DMS114 treated with DMSO at 0.1 percent for 48 hours (cell line): ENCODE data around the gene COG7.
"Not testable (repeated sequence)": the region's sequence is repeated elsewhere in the genome, so short reads cannot be mapped to it uniquely, and the experiment has no call there.

Source experiments
- DNase-seq: peaks from one replicate; lab custom pipeline; 2025; ENCODE audit not compliant: unreplicated experiment; lab: John Stamatoyannopoulos, UW

COG7 gene

DNA sequence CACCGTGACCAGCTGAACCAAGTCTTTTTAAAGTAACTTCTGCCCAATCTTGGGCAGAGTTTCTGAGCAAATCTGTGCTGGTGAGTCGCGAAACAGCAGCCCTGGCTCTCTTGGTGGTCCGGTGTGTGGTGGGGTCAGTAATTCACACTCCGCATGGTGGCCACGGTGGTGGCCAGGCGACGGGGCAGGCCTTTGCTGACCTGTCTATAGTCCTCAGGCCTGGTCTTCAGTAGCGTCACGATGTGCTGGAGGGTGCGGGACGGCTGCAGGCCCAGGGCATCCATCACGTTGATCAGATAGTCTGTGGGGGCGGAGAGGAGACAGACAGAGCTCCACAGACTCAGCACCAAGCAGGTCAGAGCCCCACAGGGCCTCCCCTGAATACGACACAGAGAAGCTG lies 64.2 kb downstream of the COG7 start:
- no peak for DNase-seq

DNA sequence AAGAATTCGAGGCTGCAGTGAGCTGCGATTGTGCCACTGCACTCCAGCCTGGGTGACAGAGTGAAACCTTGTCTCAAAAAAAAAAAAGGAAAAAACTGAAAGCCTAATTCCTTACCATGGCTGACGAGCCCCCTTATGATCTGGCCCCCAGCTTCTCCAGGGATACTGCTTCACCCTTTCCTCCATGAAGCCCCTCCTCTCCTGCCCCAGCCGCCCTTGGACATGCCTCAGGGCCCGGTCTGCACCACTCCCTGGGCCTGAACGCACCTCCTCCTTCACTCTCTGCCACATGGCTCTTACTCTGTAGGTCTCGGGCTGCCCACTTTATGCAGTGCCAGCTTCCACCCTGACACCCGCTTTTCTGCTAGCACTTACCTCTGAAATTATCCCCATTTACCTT lies 65.3 kb downstream of the COG7 start:
- no peak for DNase-seq

DNA sequence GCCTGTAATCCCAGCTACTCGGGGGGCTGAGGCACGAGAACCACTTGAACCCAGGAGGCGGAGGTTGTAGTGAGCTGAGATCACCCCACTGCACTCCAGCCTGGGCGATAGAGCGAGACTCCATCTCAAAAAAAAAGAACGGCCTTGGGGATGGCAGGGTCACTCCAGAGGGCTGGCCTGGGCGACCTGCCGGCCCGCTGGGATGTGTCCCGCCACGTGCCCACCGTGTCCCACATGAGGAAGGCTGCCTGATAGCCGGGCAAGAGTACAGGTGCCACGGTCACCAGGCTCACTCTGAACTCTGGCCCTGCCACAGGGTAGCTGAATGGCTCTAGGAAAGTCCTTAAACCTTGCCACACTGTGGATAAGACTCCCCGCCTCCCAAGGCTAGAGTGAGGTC lies 67.5 kb downstream of the COG7 start:
- DNase-seq = no peak

DNA sequence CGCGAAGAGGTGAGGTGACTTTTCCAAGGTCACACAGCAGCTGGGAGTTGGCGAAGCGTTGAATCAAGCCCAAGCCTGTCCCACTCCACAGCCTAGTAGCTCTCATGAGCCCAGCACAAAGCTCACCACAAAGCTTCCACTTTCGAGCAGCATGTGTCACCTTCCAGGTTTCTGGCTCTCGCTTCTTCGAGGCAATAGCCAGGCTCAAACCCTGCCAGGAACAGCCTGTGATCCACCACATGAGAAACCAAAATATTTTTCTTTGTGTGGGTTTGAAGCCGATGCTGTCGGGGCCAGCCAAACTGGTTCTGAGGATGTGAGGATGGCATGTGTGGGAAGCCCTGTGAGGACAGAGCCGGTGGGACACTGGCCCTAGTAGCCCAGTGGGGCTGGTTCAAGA lies 68.1 kb downstream of the COG7 start:
- no peak for DNase-seq

DNA sequence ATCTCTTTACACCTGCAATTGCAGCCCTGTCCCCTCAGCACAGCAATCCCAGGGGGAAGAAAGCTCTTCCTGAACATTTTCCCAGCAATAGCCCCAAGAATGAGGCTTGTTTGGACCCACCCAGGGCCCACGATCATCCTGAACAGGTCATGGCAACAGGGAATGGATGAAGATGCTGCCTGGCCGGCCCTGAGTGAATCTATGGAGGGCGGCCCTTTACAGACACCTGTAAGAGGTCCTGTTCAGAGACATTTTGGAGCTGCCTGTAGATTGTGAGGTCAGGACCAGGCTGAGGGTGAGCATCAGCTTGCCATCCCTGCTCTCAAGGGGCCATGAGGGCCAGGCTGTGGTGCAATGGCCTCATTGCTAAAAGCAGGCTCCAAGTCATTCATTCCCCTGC lies 69.1 kb downstream of the COG7 start:
- no peak for DNase-seq

DNA sequence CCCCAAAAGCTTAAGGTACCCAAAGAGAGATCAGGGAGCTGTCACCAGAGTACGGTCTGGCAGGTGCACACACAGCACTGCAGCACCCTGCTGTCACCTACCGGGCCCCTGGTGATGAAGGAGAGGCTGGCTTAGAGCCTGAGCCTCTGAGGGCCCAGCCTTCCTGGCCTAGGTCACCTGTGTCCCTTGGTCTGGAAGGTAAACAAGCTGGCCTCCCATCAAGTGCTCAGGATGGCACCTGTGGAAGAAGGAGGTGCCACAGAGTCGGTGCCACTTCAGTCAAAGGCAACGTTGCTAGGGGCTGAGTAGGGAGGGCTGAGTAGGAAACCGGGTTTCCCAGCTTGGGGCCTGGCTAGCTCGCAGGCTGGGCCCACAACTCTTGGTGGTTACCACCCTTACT lies 70.7 kb downstream of the COG7 start:
- DNase-seq = no peak

DNA sequence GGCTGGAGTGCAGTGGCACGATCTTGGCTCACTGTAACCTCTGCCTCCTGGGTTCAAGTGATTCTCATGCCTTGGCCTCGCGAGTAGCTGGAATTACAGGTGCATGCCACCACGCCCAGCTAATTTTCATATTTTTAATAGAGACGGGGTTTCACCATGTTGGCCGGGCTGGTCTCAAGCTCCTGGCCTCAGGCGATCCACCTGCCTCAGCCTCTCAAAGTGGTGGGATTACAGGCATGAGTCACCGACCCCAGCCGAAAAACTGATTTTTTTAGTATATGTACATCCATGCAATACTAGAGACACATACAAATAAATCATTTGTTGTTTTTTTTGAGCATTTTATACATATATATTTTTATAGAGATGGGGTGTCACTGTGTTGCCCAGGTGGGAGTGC lies 71.3 kb downstream of the COG7 start:
- not testable (repeated sequence) for DNase-seq

DNA sequence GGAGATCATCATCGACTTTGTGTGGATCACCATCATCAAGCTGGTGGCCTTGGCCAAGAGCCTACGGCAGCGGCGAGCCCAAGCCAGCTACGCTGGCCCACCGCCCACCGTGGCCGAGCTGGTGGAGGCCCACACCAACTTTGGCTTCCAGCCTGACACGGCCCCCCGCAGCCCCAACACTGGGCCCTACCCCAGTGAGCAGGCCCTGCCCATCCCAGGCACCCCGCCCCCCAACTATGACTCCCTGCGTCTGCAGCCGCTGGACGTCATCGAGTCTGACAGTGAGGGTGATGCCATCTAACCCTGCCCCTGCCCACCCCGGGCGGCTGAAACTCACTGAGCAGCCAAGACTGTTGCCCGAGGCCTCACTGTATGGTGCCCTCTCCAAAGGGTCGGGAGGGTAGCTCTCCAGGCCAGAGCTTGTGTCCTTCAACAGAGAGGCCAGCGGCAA lies 72.5 kb downstream of the COG7 start:
- DNase-seq = no peak

DNA sequence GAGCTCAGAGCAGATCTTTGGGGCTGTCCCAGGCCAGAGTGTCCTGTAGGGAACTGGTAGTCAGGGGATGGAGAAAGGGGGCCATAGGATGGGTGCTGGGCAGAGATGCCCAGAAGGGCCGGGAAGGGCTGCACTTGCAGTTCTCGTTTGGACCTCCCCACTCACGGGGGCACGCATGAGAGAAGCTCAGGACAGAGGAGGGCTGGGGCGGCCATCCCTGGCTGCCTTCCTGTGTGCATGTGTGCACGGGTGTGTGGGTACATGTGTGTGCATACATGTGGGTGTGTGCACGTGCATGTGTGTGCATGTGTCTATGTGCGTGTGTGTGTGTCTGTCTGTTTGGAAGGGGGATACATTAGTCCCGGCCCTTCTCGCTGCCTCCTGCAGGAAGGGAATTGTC lies 73.3 kb downstream of the COG7 start:
- DNase-seq = no peak

DNA sequence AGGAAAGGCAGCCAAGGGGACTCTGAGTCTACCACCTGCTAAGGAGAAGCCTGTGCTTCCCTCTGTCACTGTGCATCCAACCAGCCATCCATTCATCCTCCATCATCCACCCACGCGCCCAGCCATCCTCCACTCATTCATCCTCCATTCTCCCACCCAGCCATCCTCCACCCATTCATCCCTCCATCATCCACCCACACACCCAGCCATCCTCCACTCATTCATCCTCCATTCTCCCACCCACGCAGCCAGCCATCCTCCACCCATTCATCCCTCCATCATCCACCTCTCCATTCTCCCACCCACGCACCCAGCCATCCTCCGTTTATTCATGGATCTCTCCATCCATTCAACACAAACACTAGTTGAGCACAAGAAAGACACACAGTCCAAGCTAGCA lies 74.1 kb downstream of the COG7 start:
- DNase-seq = no peak

DNA sequence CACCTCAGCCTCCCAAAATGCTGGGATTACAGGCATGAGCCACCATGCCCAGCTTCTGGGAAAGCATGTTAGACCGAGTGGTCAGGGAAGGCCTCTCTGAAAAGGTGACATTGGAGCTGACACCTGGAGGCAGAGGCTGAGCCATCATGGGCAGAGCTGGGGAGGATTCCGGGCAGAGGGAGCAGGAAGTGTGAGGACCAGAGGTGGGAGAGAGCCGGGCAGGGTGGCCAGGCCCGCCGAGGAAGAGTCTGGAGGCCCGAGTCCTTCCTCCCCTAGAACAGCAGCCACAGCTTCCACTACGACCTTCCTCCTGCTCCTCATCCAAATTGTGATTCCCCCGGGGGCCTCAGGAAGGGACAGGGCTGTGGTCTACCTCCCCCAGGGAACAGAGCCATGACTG lies 74.7 kb downstream of the COG7 start:
- no peak for DNase-seq

DNA sequence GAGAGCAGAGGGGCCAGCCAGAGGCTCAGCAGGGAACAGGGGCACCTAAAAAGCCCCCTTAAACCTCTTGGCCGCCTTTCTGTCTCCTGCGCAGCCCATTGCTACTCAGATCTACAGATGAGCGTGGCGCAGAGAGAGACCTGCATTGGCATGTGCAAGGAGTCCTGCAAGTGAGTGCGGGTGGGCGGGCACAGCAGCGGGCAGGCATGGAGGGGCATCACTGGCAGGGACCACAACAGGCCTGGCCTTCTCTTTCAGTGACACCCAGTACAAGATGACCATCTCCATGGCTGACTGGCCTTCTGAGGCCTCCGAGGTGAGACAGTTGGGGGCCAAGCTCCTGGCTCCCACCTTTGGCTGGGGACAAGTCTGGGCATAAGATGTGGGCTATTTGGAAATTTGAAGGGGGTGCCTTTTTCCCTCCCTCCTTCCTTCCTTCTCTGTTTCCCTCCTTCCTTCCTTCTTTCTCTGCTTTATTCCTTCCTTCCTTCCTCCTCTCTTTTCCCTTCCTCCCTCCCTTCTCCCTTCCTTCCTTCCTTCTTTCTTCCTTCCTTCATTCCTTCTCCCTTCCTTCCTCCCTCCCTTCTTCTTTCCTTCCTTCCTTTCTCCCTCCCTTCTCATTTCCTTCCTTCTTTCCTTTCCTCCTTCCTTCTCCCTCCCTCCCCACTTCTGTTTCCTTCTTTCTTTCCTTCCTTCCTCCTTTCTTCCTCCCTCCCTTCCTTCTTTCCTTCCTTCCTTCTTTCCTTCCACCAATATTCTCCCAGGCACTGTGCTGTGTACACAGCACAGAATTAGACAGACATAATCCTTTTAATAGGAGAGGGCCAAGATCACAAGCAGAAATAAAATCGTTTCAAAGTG lies 75.7 kb downstream of the COG7 start:
- no peak for DNase-seq

DNA sequence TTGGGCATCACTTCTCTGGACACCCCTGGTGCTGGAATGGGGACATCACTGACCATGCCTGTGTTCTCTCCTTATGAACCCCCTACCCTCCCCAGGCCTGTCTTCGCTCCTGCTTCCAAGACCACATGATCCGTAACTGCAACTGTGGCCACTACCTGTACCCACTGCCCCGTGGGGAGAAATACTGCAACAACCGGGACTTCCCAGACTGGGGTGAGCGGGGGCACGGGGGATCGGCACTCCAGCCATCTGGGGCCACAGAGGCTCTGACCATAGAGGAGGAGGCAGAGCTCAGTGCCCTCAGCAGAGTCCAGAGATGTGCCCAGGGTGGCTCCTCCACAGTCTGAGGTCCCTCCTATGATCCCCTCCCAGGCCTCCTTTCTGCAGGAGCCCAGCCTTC lies 77.3 kb downstream of the COG7 start:
- DNase-seq = no peak

DNA sequence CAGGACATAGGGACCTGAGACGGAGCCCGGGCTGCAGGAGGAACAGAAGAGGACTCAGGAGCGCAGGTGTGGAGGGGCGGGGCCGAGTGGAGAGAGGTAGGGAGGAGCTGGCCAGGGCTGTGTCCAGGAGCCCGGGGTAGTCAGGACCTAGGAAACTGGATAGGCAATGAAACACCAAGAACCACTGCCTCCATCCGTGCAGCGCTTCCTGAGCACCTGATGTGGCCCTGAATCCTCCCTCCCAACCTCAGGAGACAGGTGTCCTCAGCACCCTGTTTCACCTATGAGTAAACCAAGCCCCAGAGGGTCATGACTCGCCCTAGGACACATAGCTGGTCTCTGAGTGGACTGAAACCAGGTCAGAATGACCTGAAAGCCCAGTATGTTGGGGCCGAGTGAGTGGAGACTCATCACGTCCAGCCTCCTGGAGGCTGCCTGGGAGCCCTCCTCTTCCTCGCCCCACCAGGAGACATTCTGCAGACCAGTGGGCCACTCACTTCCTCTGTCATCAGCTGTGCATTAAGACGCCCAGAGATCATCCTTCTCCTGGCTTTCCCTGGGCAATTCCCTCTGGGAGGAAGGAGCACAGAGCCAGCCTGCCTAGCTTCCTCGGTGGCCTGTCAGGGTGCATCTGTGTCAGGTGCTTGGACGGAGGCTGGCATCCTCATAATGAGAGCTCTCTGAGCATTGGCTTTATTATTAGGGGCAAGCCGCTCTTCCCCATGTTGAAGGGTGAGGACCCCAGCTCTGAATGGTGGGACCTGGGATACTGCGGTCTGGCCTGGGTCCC lies 78.1 kb downstream of the COG7 start:
- DNase-seq = no peak

DNA sequence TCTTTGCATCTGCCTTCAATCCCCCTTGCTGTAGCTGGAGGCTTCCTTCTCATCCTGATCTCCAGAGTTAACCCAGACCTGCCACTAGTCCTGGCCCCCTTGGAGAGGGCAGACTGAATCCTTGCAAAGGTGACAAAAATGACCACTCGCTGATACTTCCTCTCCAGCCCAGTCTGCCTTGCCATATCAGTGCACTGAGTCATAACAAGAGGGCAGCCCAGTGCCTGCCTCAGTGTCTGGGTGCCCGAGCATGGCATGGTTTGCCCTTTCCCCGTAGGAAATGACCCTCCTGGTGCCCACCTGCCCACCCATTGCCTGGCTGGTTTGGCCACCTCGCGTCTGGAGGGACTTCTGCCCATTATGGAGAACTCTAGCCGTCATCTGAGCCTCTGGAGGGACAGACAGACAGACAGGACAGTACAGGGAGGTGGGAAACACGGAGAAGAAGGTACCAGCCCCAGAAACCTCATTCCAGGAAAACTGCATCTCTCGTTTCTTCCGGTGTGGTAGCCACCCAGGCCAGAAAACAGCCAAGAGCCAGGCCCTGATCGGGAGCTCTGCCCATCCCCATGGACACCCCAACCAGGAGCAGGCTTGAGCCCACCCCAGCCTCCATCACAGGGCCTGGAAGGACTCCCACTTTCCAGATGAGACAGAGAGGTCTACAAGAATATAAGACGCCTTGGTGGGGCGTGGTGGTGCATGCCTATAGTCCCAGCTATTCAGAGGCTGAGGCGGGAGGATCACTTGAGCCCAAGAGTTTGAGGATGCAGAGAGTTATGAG lies 79.4 kb downstream of the COG7 start:
- DNase-seq = no peak

DNA sequence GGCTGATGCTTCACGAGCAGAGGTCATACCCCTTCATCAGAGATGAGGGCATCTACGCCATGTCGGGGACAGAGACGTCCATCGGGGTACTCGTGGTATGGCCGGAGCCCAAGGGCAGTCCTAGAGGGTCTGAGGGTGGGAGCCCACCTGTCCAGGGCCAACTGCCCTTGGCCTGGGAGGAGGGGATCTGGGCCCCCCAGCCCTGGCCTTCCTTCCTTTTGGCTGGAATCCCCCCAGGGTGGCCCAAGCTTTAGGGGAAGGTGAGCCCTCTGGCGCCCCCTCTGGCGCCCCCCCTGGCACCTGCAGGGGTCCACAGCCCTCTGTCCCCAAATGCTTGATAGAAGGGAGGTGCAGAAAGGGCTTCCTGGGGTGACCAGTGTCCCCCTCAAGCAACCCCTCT lies 81.6 kb downstream of the COG7 start:
- DNase-seq = no peak

DNA sequence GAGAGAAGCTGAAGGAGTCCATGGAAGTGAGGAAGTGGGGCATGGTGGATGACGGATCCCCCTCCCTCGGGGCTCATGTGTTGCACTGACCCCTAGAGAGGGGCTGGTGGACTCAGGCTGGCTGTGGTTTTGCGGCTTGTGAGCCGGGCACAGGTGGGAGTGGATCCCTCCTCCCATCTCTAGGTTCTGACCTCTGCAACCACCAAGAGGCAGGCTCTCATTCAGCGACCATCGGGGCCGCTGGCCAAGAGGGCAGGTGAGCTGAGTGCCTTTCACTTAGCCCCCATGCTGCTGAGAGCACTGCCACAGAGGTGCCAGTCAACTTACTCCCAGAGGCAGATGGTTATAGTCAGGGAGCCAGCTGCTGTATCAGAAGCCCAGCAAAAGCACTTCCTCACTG lies 83.6 kb downstream of the COG7 start:
- DNase-seq = no peak

DNA sequence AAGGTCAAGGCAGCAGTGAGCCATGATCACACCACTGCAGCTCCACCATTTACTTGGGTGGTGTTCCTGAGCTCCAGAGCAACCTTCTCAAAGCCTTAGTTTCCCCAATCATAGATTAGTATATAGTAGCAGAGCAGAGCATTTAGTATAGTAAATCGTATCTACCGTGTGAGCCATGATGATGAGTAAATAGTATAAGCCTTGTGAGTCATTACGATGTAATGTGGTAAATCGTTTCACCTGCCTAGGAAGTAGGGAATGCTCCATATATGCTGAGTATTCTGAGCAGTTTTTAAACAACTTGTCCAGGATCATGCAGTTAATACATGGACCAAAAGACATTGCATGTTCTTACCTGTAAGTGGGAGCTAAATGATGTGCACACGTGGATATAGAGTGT lies 84.5 kb downstream of the COG7 start:
- no peak for DNase-seq

DNA sequence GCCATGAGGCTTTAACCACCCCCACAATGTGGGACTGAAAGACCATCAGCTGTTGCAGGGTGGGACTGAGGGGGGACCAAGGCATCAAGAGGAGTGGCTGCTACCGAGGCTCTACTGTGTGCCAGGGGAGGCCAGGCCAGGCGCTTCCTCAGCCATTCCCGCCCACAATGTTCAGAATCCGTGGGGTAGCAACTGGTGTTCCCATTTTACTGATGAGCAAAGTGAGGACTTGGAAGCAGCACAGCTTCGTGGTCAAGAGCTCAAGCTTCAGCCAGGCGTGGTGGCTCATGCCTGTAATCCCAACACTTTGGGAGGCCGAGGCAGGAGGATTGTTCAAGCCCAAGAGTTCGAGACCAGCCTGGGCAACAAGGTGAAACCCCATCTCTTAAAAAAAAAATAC lies 85.0 kb downstream of the COG7 start:
- DNase-seq = no peak

DNA sequence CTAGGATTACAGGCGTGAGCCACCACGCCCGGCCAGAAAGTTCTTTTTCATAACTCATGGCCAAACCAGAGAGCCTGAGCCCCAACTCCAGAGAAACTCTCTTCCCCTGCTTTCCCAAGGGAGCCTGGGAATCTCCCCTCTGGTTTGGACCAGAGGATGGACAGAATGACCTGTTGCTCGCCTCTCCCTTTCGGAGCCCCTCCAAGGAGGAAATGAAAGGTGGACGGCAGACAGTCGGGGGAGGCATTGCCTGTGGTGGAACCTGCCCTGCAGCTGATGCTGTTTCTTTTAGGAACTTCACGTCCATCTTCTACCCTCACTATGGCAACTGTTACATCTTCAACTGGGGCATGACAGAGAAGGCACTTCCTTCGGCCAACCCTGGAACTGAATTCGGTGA lies 85.4 kb downstream of the COG7 start:
- no peak for DNase-seq

DNA sequence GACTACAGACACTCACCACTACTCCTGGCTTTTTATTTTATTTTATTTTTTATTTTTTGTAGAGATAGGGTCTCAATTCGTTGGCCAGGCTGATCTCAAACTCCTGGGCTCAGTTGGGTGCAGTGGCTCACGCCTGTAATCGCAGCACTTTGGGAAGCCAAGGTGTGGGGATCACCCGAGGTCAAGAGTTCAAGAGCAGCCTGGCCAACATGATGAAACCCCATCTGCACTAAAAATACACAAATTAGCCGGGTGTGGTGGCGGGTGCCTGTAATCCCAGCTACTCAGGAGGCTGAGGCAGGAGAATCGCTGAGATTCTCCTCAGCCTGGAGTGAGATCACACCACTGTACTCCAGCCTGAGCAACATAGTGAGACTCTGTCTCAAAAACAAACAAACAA lies 86.6 kb downstream of the COG7 start:
- DNase-seq = not testable (repeated sequence)
